Measurements from ENCODE around the gene CLEC20A.

DNA sequence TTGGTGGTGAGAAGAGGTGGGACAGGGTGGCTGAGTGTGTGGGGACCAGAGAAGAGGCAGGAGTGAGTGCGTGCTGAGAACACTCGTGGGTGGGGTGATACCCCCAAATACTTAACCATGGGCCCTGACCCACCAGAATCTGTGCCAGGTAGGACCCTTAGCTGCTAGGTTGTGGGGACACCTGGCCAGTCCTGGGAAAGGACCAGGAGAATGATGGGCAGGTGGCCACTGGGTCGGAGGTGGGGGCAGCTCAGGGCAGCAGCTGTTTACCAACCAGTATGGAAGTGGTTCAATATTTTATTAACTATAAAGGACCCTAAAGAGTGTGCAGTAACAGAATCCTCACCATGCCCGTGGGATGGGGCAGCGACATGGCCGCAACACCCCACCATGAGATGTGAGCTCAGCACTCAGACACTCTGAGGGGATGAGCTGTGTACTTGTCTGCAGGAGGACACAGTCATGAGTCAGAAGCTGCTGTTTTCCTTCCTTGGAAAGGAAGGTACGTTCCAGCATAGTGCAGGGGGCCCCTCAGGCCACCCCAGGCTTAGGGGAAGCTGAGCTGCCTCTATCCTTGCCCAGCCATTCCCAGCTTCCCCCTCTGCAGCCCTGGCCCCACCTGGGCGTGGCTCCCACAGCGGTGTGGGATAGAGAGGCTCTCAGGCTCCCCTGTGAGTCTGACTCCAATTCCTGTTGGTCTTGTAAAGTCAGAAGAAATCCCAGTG lies 41.6 kb upstream of the CLEC20A start:
- TF ChIP-seq CTCF (IDR thresholded peaks at IDR 0.05) (no peak), POLR2AphosphoS5 (IDR thresholded peaks at IDR 0.05; ENCODE audit: insufficient read depth in 1 of 2, low read depth in 1 of 2) (peak in 1 of 2 donors; percentile 43), POLR2A (IDR thresholded peaks at IDR 0.05) (no peak)
